Neuronal stem cell (in vitro differentiated cells): ENCODE results near the gene RBM14.
"Not testable (repeated sequence)": the region's sequence is repeated elsewhere in the genome, so short reads cannot be mapped to it uniquely, and the experiment has no call there.

Experiments
- DNase-seq: peaks from one replicate; pipeline ENCODE4 v3.0.0-alpha.2; 2013; ENCODE audit warnings: low spot score
- H2AFZ ChIP-seq: one replicate; pipeline ENCODE4 v1.6.1; 2013; ENCODE audit warnings: mild to moderate bottlenecking, low read length, inconsistent platforms
- H2AK5ac ChIP-seq: 2 replicates; pipeline ENCODE4 v1.6.1; 2013; ENCODE audit warnings: low read depth, mild to moderate bottlenecking, inconsistent platforms, low read length, moderate library complexity, mixed read lengths
- H2BK120ac ChIP-seq: 2 replicates; pipeline ENCODE4 v1.6.1; 2013; ENCODE audit warnings: low read depth, mild to moderate bottlenecking, inconsistent platforms, low read length, moderate library complexity, mixed read lengths
- H2BK12ac ChIP-seq: one replicate; pipeline ENCODE4 v1.6.1; 2013; ENCODE audit warnings: low read length, inconsistent platforms
- H2BK15ac ChIP-seq: 2 replicates; pipeline ENCODE4 v1.6.1; 2013; ENCODE audit warnings: mild to moderate bottlenecking, low read length, inconsistent platforms, mixed read lengths
- H2BK5ac ChIP-seq: one replicate; pipeline ENCODE4 v1.6.1; 2013; ENCODE audit warnings: inconsistent platforms, mild to moderate bottlenecking, low read length, moderate library complexity
- H3K14ac ChIP-seq: one replicate; pipeline ENCODE4 v1.6.1; 2013; ENCODE audit warnings: low read length, inconsistent platforms
- H3K18ac ChIP-seq: 2 replicates; pipeline ENCODE4 v1.6.1; 2013; ENCODE audit warnings: low read length, inconsistent platforms
- H3K23ac ChIP-seq: 2 replicates; pipeline ENCODE4 v1.6.1; 2013; ENCODE audit warnings: low read depth, mild to moderate bottlenecking, mixed read lengths, low read length, inconsistent platforms; ENCODE audit not compliant: poor library complexity
- H3K27ac ChIP-seq: replicated peaks from 3 replicates; pipeline ENCODE4 v1.5.1; 2013; ENCODE audit warnings: low read length, inconsistent platforms
- H3K27me3 ChIP-seq, 3 experiments: 2 replicates each; pipeline ENCODE4 v1.6.1; 2013; ENCODE audit warnings: low read length in 3 of 3, mild to moderate bottlenecking in 2 of 3, inconsistent platforms in 1 of 3, low read depth in 1 of 3, mixed read lengths in 1 of 3, moderate library complexity in 1 of 3; ENCODE audit not compliant: control insufficient read depth in 3 of 3, insufficient read depth in 3 of 3
- H3K36me3 ChIP-seq, 2 donors: replicated peaks in 1 of 2; 2 replicates each; pipeline ENCODE4 v1.6.1; 2013; ENCODE audit warnings: low read length in 2 of 2; ENCODE audit not compliant: control insufficient read depth in 2 of 2, insufficient read depth in 2 of 2
- H3K4ac ChIP-seq: 2 replicates; pipeline ENCODE4 v1.6.1; 2013; ENCODE audit warnings: inconsistent platforms, mild to moderate bottlenecking, low read length, moderate library complexity
- H3K4me1 ChIP-seq, 2 donors: 1 replicate in 1 of 2; 2 replicates in 1 of 2; pipeline ENCODE4 v1.6.1; 2013; ENCODE audit warnings: low read length in 2 of 2, low read depth in 1 of 2; ENCODE audit not compliant: control insufficient read depth in 2 of 2, insufficient read depth in 1 of 2
- H3K4me2 ChIP-seq: one replicate; pipeline ENCODE4 v1.6.1; 2013; ENCODE audit warnings: mild to moderate bottlenecking, low read length, inconsistent platforms; ENCODE audit not compliant: insufficient read depth, poor library complexity, severe bottlenecking
- H3K4me3 ChIP-seq, 2 donors: 2 replicates each; pipeline ENCODE4 v1.5.1; 2013; ENCODE audit warnings: low read length in 2 of 2, mild to moderate bottlenecking in 2 of 2, inconsistent platforms in 1 of 2, moderate library complexity in 1 of 2
- H3K79me1 ChIP-seq: one replicate; pipeline ENCODE4 v1.6.1; 2013; ENCODE audit warnings: low read depth, mild to moderate bottlenecking, inconsistent platforms, low read length, moderate library complexity
- H3K9ac ChIP-seq: one replicate; pipeline ENCODE4 v1.6.1; 2013; ENCODE audit warnings: mild to moderate bottlenecking, low read depth, low read length, inconsistent platforms; ENCODE audit not compliant: poor library complexity
- H3K9me3 ChIP-seq, 2 donors: replicated peaks in 1 of 2; 2 replicates each; pipeline versions ENCODE3 to v1.6.1; 2013; ENCODE audit warnings: low read length in 2 of 2, mild to moderate bottlenecking in 2 of 2, inconsistent platforms in 1 of 2, low read depth in 1 of 2, mixed read lengths in 1 of 2, moderate library complexity in 1 of 2; ENCODE audit not compliant: control insufficient read depth in 2 of 2, insufficient read depth in 1 of 2
- H4K8ac ChIP-seq: one replicate; pipeline ENCODE4 v1.6.1; 2013; ENCODE audit warnings: low read depth, mild to moderate bottlenecking, inconsistent platforms, low read length, moderate library complexity
- H4K91ac ChIP-seq: one replicate; pipeline ENCODE4 v1.6.1; 2013; ENCODE audit warnings: low read length, low read depth, mild to moderate bottlenecking, inconsistent platforms; ENCODE audit not compliant: poor library complexity
- WGBS, 2 donors: extraction: QIAGEN DNeasy Blood & Tissue Kit; methylation state at CpG; one replicate each; pipeline ENCODE4 v1.1.7; 2013; ENCODE audit warnings: missing lambda C conversion rate in 2 of 2, mixed read lengths in 1 of 2; ENCODE audit not compliant: insufficient read length in 2 of 2, insufficient replicate concordance in 1 of 2; ENCODE audit errors: extremely low coverage in 2 of 2; 5-methylcytosine and 5-hydroxymethylcytosine counted together

RBM14 gene

GRCh38 chr11:66586136-66586535 lies 30.3 kb upstream of the RBM14 start:
- H3K27ac ChIP-seq: no peak overlapping the region
- WGBS, 2 donors: no CpG with 5 or more reads among the region's 2 CpGs

DNA sequence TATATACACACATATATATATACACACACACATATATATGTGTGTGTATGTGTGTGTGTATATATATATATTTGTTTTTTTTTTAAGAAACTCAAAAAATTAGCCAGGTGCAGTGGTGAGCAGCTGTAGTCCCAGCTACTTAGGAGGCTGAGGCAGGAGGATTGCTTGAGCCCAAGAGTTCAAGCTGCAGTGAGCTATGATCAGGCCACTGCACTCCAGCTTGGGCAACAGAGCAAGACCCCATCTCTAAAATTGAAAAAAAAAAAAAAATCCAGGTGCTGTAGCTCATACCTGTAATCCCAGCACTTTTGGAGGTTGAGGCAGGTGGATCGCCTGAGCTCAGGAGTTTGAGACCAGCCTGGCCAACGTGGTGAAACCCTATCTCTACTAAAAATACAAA lies 27.1 kb upstream of the RBM14 start:
- H3K4me2 ChIP-seq, H3K18ac ChIP-seq, H3K14ac ChIP-seq, H3K27me3 ChIP-seq, H2BK120ac ChIP-seq, H2BK12ac ChIP-seq, H3K4ac ChIP-seq, H3K9ac ChIP-seq, H4K91ac ChIP-seq, DNase-seq, H3K36me3 ChIP-seq, H3K27ac ChIP-seq, H3K79me1 ChIP-seq, H4K8ac ChIP-seq, H3K4me3 ChIP-seq, H3K23ac ChIP-seq, H2AK5ac ChIP-seq, H2AFZ ChIP-seq, H2BK15ac ChIP-seq, H2BK5ac ChIP-seq: not testable (repeated sequence)
- Histone ChIP-seq H3K4me1 (peaks cover 5 to 11% of the 10 kb centered on the region in 2 donors), H3K9me3 (peaks cover 19 to 21% of the 10 kb centered on the region in 2 donors)
- WGBS, 2 donors: no CpG with 5 or more reads among the region's 2 CpGs

More at GRCh38 chr11:66586136-66586535, 30.3 kb upstream of the RBM14 start:
- Histone ChIP-seq H3K79me1 (no peaks in the 10 kb centered on the region), H3K23ac (no peak overlapping the region), H3K36me3 (no peaks in the 10 kb centered on the region), H3K4ac (no peak overlapping the region), H4K91ac (no peak overlapping the region), H2BK120ac (no peak overlapping the region), H3K9me3 (peaks cover 8 to 17% of the 10 kb centered on the region in 2 donors), H3K27me3 (no peaks in the 10 kb centered on the region), H2AK5ac (no peak overlapping the region), H4K8ac (no peak overlapping the region), H3K9ac (no peak overlapping the region), H3K18ac (no peak overlapping the region), H2BK15ac (no peak overlapping the region), H2BK5ac (no peak overlapping the region), H3K4me3 (no peak overlapping the region), H2BK12ac (no peak overlapping the region), H3K4me2 (no peak overlapping the region), H3K4me1 (no peaks in the 10 kb centered on the region), H2AFZ (no peak overlapping the region), H3K14ac (no peak overlapping the region)
- no peak for DNase-seq

- DNase-seq: no peak
- H3K4me2 ChIP-seq: no peak overlapping the region
- no peak overlapping the region for H3K4ac ChIP-seq
- H2BK12ac ChIP-seq: no peak overlapping the region
- H3K27ac ChIP-seq: no peak overlapping the region
- H3K14ac ChIP-seq: no peak overlapping the region
- H3K4me3 ChIP-seq: no peak overlapping the region
- no peak overlapping the region for H3K9ac ChIP-seq
- no peaks in the 10 kb centered on the region for H3K36me3 ChIP-seq
- peaks cover 19 to 21% of the 10 kb centered on the region in 2 donors for H3K9me3 ChIP-seq
- no peak overlapping the region for H3K18ac ChIP-seq
- no peak overlapping the region for H2AFZ ChIP-seq
- no peaks in the 10 kb centered on the region for H3K27me3 ChIP-seq
- no peak overlapping the region for H2AK5ac ChIP-seq
- no CpG with 5 or more reads among the region's 7 CpGs for whole genome bisulfite sequencing, 2 donors
- H3K4me1 ChIP-seq: peaks cover 8 to 11% of the 10 kb centered on the region in 2 donors
- H4K91ac ChIP-seq: no peak overlapping the region
- no peak overlapping the region for H2BK15ac ChIP-seq
- peaks cover 4% of the 10 kb centered on the region for H3K79me1 ChIP-seq
- H2BK120ac ChIP-seq: no peak overlapping the region
- no peak overlapping the region for H2BK5ac ChIP-seq
- H4K8ac ChIP-seq: no peak overlapping the region
- no peak overlapping the region for H3K23ac ChIP-seq
These were observed 26.3 kb upstream of the RBM14 start for GRCh38 chr11:66589996-66590675.

DNA sequence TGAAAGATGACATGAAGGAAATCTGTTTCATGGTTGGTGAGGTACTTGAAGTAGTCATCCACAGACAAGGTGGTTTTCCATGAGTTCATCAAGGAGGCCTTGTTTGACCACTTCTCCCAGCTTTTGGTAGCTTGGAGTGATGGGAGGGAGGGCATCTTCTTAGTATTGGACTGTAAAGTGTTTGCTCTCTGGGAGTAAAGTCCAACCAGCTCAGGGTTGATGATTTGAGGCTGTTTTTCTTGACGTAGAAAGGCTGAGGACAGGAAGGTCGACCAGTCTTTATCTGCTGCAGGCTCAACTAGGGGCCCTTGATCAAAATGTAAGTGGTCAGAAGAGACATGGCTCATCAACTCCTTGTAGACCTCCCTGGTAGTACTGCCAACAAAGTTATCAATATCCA lies 25.3 kb upstream of the RBM14 start:
- no peak for DNase-seq
- peaks cover 4% of the 10 kb centered on the region for H3K79me1 ChIP-seq
- H3K23ac ChIP-seq: no peak overlapping the region
- no peak overlapping the region for H2AK5ac ChIP-seq
- no peak overlapping the region for H3K18ac ChIP-seq
- H3K27ac ChIP-seq: no peak overlapping the region
- peaks cover 11 to 16% of the 10 kb centered on the region in 2 donors for H3K4me1 ChIP-seq
- no peak overlapping the region for H2AFZ ChIP-seq
- H2BK5ac ChIP-seq: no peak overlapping the region
- H3K27me3 ChIP-seq: no peaks in the 10 kb centered on the region
- no peak overlapping the region for H3K4me2 ChIP-seq
- H3K9me3 ChIP-seq: peaks cover 19 to 21% of the 10 kb centered on the region in 2 donors
- H2BK12ac ChIP-seq: no peak overlapping the region
- no CpG with 5 or more reads among the region's 2 CpGs for WGBS, 2 donors
- no peak overlapping the region for H2BK15ac ChIP-seq
- H3K36me3 ChIP-seq: peaks cover 0 to 6% of the 10 kb centered on the region in 2 donors
- H4K8ac ChIP-seq: no peak overlapping the region
- no peak overlapping the region for H3K4me3 ChIP-seq
- no peak overlapping the region for H3K14ac ChIP-seq
- H3K4ac ChIP-seq: no peak overlapping the region
- no peak overlapping the region for H4K91ac ChIP-seq
- H3K9ac ChIP-seq: no peak overlapping the region
- no peak overlapping the region for H2BK120ac ChIP-seq
